Pericardium fibroblast (primary cell): Measurements from ENCODE around the gene DNMT3A. TPM values are rescaled to one million over a fixed set of nuclear protein-coding genes. Genes with fewer than 3 reads are reported as not detected.

Source experiments
- total RNA-seq: library from RNA; depleted of rRNA; stranded (reverse); fragments of >200 nt; gene quantifications from 2 replicates; pipeline ENCODE4 v1.2.3, GENCODE V29; 2015

The DNMT3A gene
- total RNA-seq: 6.3 and 9.4 TPM in 2 replicates

GRCh38 chr2:25341753-25342371, at the start of gene DNMT3A:
TSS of gene DNMT3A (minus strand) at chr2:25341925. CDS start at chr2:25313984, 27,941 bp downstream.

Other genes with a start within 250 kb of the DNMT3A start
- 5.3 and 6.1 TPM in 2 replicates for gene POMC, start 173.3 kb downstream of the DNMT3A start, total RNA-seq